ENCODE data around the gene KCNK2. TPM values are rescaled to one million over a fixed set of nuclear protein-coding genes. Genes with fewer than 3 reads are reported as not detected.
"Not testable (repeated sequence)": the region's sequence is repeated elsewhere in the genome, so short reads cannot be mapped to it uniquely, and the experiment has no call there.

The KCNK2 gene
- total RNA-seq, 6 experiments from 2014 or later: 0.06 to 0.31 (median 0.12) TPM; not detected in 3

- Histone ChIP-seq H3K4me1 (no peaks in the 10 kb centered on the region), H3K9me3 (no peaks in the 10 kb centered on the region), H3K27me3 (no peaks in the 10 kb centered on the region), H3K4me3 (no peak overlapping the region), H3K36me3 (no peaks in the 10 kb centered on the region), H3K27ac (no peak overlapping the region)
- DNase-seq: no peak
- TF ChIP-seq CTCF (IDR thresholded peaks at IDR 0.05): no peak
- TF ChIP-seq POLR2A (IDR thresholded peaks at IDR 0.05): no peak
- intact Hi-C loops (cut with DNase I): no loop called here
- ATAC-seq: no peak
- 22% methylated on average over 1 of the region's 1 CpG for WGBS (ENCODE audit: insufficient coverage, low coverage, low lambda C conversion rate, missing lambda C conversion rate)
These were observed 77.8 kb downstream of the KCNK2 start for GRCh38 chr1:215160351-215160750.

GRCh38 chr1:215163144-215163543 is 80.6 kb downstream of the KCNK2 start:
- ATAC-seq; DNase-seq; H3K4me3 ChIP-seq; intact Hi-C loops (cut with DNase I); H3K9me3 ChIP-seq; H3K36me3 ChIP-seq; H3K27me3 ChIP-seq; H3K27ac ChIP-seq; H3K4me1 ChIP-seq: not testable (repeated sequence)
- WGBS (ENCODE audit: insufficient coverage, low coverage, low lambda C conversion rate, missing lambda C conversion rate): 68% methylated on average over 4 of the region's 4 CpGs

- Histone ChIP-seq H3K27me3 (no peaks in the 10 kb centered on the region), H3K4me3 (no peak overlapping the region), H3K27ac (no peak overlapping the region), H3K36me3 (no peaks in the 10 kb centered on the region), H3K4me1 (no peaks in the 10 kb centered on the region), H3K9me3 (no peaks in the 10 kb centered on the region)
- 44% methylated on average over 3 of the region's 3 CpGs for WGBS (ENCODE audit: insufficient coverage, low coverage, low lambda C conversion rate, missing lambda C conversion rate)
- ATAC-seq: no peak
- no peak for DNase-seq
- intact Hi-C loops (cut with DNase I): no loop called here
- TF ChIP-seq CTCF (IDR thresholded peaks at IDR 0.05): no peak
- no peak for TF ChIP-seq POLR2A (IDR thresholded peaks at IDR 0.05)
These were observed 84.3 kb downstream of the KCNK2 start for GRCh38 chr1:215166886-215167285.

- Histone ChIP-seq H3K9me3 (no peaks in the 10 kb centered on the region), H3K4me1 (no peaks in the 10 kb centered on the region), H3K36me3 (no peaks in the 10 kb centered on the region), H3K27ac (no peak overlapping the region), H3K27me3 (no peaks in the 10 kb centered on the region), H3K4me3 (no peak overlapping the region)
- DNase-seq (no peak), ATAC-seq (peak in 2 of 4 donors; percentile 30 to 35)
- TF ChIP-seq POLR2A (IDR thresholded peaks at IDR 0.05) (no peak), CTCF (IDR thresholded peaks at IDR 0.05) (peak in 1 of 4 donors; percentile 12)
- intact Hi-C loops (cut with DNase I): no loop called here
- 62% methylated on average over 1 of the region's 3 CpGs for WGBS (ENCODE audit: insufficient coverage, low coverage, low lambda C conversion rate, missing lambda C conversion rate)
These were observed 99.0 kb downstream of the KCNK2 start for GRCh38 chr1:215181518-215181917.

GRCh38 chr1:215185067-215185620 is 102.6 kb downstream of the KCNK2 start:
- no peaks in the 10 kb centered on the region for H3K9me3 ChIP-seq
- TF ChIP-seq POLR2A (IDR thresholded peaks at IDR 0.05) (no peak), CTCF (IDR thresholded peaks at IDR 0.05) (no peak)
- DNase-seq: no peak
- H3K4me1 ChIP-seq: no peaks in the 10 kb centered on the region
- no peak overlapping the region for H3K4me3 ChIP-seq
- no peaks in the 10 kb centered on the region for H3K36me3 ChIP-seq
- no peaks in the 10 kb centered on the region for H3K27me3 ChIP-seq
- ATAC-seq: no peak
- intact Hi-C loops (cut with DNase I): no loop called here
- 66% methylated on average over 2 of the region's 2 CpGs for WGBS (ENCODE audit: insufficient coverage, low coverage, low lambda C conversion rate, missing lambda C conversion rate)
- no peak overlapping the region for H3K27ac ChIP-seq
